ENCODE results near the gene PRR35.
"Not testable (repeated sequence)": the region's sequence is repeated elsewhere in the genome, so short reads cannot be mapped to it uniquely, and the experiment has no call there.

PRR35 gene

DNA sequence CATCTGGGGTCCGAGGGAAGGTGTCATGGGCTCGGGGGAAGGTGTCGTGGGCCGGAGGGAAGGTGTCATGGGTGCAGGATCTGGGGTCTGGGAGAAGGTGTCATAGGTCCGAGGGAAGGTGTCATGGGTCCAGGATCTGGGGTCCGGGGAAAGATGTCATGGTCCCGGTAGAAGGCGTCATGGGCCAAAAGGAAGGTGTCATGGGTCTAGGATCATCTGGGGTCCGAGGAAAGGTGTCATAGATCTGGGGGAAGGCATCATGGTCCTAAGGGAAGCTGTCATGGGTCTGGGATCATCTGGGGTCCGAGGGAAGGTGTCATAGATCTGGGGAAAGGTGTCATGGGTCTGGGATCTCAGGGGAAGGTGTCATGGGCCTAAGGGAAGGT lies 30.6 kb downstream of the PRR35 start:
- FAIRE-seq: no peak
- DNase-seq (ENCODE audit: extremely low spot score, insufficient read length, low read depth): no peak

DNA sequence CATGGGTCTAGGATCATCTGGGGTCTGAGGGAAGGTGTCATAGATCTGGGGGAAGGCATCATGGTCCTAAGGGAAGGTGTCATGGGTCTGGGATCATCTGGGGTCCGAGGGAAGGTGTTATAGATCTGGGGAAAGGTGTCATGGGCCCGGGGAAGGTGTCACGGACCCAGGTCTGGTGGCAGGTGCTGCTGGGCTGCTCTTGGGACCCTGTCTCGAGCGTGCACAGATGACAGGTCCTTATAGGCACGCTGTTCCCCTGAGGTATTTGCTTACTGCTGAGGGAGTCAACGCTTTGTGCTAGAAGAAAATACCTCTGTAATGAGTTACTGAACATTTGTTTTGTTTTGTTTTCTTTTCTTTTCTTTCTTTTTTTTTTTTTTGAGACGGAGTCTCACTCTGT lies 31.0 kb downstream of the PRR35 start:
- DNase-seq (ENCODE audit: extremely low spot score, insufficient read length, low read depth) (no peak), FAIRE-seq (no peak)

DNA sequence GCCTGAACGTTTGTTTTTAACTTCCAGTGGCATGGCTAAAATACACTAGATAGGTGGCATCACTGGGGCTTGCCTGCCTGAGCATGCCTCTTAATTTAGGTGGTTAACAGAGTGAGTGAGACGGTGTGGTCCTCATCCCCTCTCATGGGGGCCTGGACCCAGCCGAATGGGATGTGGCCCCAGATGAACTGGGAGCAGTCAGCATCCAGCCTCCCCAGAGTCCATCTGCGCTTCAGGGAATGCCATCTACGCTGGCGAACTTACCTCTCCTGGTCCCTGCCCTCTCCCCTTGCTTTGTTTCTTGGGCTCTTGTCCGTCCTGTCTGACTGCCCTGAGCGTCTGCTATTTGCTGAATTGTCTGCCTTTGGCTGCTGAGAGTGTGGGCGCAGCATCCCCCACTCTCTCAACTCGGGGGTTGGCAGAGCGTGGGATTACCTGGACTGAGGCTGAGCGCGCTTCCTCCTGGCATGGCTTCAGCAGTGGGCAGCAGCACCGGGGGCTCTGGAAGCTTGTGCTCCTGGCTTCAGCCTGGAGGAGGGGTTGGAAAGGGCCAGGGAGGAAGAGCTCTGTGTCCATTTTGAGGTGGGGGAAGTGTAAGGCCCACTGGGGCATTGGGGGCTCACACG lies 31.8 kb downstream of the PRR35 start:
- FAIRE-seq (no peak), DNase-seq (ENCODE audit: extremely low spot score, insufficient read length, low read depth) (no peak)

DNA sequence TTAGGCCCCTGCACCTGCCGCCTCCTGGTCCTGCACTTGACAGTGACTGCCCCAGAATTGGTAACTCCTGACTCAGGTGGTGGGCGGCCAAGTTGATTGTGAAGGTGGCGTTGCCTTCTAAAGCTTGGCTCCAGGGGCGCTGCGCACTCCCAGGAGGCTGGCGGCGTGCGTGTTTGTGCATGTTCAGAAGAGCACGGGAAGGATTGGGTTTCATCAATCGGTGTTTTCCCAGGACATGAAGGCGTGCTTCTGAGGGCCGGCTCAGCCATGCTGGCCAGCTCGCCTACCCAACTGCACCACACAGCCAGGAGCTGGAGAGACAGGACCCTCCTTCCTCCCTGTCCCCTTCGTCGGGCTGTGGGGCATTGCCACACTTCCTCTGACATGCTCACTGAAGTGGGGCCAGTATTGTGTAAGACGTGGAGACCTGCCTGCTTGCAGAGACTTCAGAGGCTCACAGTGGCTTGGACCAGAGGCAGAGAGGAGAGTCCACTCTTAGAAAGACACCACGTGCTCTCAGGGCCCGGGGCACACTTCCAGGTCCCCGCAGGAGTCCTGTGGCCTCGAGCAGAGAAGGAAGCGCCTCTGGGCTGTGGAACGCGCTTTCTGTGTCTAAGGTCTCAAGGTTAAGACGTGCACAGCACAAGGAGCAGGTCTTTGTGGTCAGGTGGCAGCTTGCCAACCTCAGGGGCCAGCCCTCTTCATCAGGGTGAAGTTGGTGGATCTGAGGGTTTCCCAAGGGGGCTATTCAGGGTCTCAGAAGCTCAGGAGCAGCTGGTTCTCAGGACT lies 32.5 kb downstream of the PRR35 start:
- FAIRE-seq (no peak), DNase-seq (ENCODE audit: extremely low spot score, insufficient read length, low read depth) (no peak)

DNA sequence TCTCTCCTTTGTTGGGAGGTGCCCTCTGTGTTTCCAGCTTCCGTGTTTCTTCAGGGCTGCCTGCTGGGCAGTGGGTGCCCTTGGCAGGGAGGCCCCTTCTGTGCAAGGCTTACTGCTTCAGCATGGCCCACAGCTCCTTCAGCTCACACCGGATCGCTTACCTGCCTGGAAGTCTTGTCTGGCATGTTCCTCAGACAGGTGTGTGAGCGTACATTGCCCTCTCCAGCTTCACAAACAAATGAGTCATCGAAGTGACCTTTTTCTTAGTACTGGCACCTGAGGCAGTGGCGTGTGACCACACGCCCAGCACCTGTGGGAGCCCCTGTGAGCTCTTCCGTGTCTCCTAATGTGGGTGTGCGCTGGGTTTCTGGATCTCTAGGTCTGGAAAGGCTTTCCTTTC lies 33.2 kb downstream of the PRR35 start:
- FAIRE-seq: no peak
- no peak for DNase-seq (ENCODE audit: extremely low spot score, insufficient read length, low read depth)

DNA sequence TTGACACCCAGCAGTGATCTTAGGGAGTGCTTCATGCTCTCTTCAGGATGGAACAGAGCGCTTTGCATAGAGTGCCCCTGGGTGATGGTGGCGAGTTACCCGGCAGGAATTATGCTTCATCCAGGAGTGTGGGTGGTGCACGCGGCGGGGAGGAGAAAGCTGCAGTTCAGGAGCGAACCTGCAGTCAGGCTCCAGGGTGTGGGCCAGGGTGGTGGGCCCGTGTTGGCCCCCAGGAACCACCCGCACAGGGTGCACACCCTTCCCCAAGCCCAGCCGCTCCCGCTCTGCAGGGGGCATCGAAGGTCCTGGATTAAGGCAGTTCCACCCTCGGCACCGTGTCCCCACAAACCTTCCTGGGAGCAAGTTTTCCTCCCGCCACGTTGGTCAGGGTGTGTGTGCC lies 33.6 kb downstream of the PRR35 start:
- no peak for DNase-seq (ENCODE audit: extremely low spot score, insufficient read length, low read depth)
- no peak for FAIRE-seq

DNA sequence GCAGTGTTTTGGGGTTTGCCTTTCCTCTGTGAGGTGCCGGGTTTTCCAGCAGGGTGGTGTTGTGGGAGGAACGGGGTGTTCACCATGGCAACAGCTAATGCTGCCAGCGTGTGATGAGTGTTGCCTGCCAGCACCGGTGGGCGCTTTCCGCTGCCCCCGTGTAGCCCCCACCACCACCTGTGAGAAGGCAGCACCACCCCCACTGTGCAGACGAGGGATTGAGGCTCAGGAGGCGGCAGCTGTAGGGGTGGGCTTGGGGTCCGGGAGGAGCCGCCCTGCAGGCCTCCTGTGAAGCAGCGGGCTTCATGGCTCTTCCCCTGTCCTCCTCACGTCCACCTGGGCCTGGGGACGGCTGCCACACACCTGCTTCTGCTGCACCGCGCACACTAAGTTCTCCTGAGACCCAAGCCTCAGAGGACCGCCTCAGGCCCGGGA lies 34.9 kb downstream of the PRR35 start:
- no peak for DNase-seq (ENCODE audit: extremely low spot score, insufficient read length, low read depth)
- no peak for FAIRE-seq

DNA sequence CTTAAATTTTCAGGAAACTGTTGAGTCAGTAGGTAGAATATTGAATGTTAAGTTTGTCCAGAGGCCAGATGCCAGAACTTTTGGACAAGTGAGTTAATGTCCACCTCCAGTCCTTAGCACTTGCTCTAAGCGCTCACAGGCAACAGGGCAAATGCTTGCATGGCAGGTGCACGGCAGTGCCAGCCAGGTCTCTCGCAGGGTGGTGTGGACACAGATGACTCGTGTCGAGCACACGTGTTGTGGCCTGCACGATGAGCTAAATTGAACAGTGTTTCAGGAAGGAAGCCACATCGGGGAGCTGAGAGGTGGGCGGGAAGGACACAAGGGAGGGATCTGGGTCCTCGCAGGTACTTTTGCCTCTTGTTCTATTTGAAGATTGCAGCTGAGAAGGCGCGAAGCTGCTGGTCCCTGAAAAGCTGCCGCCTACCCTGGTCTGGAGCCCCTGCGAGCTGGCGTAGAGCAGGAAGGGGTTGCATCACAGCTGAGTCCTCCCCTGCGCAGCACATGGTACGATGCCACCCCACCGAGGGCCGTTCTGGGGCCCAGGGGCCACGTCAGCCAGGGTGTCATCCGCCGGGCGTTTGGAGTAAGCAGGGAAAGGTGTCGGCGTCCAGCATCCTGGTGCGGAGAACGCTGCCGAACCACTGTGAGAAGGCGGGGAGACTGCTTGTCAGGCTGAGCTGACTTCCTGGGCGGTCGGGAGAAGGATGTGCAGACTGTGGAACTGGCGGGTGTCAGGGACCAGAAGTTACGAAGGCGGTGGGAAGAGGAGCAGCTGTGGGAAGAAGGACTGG lies 35.9 kb downstream of the PRR35 start:
- no peak for DNase-seq (ENCODE audit: extremely low spot score, insufficient read length, low read depth)
- no peak for FAIRE-seq

DNA sequence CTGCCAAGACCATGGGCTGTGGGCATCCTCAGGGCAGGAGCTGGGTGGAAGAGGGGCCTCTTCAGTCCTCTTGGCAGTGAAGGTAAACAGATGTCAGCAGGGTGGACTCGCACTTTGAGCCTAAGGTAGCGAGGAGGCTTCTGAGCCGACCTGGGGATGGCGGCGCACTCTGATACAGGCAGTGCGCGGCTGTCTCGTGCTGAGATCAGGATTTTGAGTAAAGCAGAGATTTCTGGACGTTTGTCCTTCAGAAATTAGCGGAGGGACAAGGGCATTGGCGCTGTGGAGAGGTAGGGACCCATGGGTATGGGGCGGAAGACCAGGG lies 36.5 kb downstream of the PRR35 start:
- DNase-seq (ENCODE audit: extremely low spot score, insufficient read length, low read depth): no peak
- FAIRE-seq: no peak

DNA sequence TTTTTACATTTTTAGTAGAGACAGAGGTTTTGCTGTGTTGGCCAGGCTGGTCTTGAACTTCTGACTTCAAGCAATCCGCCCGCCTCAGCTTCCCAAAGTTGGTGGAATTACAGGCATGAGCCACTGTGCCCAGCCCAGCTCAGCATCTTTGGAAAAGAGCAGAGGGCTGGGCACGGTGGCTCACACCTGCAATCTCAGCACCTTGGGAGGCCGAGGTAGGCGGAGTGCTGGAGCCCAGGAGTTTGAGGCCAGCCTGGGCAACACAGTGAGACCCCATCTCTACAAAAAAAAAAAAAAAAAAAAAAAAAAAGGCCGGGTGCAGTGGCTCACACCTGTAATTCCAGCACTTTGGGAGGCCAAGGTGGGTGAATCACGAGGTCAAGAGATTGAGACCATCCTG lies 37.5 kb downstream of the PRR35 start:
- not testable (repeated sequence) for FAIRE-seq; DNase-seq (ENCODE audit: extremely low spot score, insufficient read length, low read depth)

DNA sequence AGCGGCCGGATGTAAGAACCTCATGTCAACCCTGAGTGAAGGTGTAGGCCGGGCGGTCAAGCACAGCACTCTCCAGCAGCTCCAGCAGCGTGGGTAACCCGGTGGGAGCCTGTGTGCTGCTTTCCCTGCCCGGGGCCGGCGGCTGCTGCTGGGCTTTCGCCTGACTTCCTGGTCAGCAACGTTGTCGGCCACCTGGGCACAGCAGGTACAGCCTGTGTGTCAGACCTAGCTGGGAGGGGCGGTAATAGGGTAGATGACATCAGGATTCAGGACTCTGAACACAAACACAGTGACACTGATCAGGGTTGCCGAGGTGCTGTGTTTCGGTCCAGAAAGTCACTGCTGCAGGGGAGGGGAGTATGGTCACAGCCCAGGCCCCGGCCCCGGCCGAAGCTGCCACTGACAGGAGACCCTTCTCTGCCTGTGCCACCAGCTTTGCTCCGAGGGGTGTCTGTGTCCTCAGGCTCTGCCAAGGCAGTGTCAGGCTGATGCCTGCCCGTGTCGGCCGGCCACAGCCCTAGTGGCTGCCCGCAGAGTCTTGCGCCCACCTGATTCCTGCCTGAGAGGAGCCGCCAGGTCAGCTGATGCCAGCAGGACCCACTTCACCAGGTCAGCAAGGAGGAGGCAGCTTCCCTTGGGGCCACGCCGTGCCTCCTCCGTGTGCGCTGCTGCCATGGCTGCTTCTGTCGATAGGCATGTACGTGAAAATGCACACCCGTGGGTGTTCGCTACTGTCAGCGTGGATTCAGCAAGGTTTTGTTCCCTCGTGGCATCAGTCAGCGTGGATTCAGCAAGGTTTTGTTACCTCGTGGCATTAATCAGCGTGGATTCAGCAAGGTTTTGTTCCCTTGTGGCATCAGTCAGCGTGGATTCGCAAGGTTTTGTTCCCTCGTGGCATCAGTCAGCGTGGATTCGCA lies 38.9 kb downstream of the PRR35 start:
- FAIRE-seq (no peak), DNase-seq (ENCODE audit: extremely low spot score, insufficient read length, low read depth) (no peak)

DNA sequence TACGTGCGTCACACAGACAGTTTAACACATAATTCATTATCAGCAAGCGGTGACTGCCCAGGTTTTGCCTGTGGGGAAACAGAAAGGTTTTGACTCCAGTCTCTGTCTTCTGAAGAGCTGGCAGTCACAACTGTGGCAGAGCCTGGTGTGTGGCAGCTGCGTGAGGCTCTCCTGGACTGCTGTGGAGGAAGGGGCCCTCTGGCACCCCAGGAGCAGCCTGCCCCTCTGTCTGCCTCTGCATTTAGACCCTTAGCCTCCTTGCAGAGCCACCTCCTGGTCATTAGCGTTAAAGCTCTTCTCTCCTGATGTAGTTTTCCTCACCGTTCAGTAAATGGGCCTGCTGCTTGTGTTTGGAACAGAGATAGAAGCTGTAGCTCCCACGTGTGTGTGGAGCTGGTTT lies 40.6 kb downstream of the PRR35 start:
- DNase-seq (ENCODE audit: extremely low spot score, insufficient read length, low read depth) (no peak), FAIRE-seq (no peak)

DNA sequence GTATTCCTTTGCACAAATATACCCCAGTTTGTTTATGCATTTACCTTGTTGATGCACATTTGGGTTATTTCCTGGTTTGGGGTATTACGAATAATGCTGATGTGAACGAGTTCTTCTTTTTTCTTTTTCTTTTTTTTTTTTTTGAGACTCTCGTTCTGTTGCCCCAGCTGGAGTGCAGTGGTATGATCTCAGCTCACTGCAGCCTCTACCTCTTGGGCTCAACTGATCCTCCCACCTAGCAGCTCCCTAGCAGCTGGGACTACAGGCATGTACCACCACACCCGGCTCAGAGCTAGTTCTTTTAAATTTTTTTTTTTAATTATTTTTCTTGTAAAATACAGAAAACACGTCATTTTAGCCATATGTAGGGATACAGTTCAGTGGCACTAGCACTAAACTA lies 43.7 kb downstream of the PRR35 start:
- FAIRE-seq (no peak), DNase-seq (ENCODE audit: extremely low spot score, insufficient read length, low read depth) (no peak)

DNA sequence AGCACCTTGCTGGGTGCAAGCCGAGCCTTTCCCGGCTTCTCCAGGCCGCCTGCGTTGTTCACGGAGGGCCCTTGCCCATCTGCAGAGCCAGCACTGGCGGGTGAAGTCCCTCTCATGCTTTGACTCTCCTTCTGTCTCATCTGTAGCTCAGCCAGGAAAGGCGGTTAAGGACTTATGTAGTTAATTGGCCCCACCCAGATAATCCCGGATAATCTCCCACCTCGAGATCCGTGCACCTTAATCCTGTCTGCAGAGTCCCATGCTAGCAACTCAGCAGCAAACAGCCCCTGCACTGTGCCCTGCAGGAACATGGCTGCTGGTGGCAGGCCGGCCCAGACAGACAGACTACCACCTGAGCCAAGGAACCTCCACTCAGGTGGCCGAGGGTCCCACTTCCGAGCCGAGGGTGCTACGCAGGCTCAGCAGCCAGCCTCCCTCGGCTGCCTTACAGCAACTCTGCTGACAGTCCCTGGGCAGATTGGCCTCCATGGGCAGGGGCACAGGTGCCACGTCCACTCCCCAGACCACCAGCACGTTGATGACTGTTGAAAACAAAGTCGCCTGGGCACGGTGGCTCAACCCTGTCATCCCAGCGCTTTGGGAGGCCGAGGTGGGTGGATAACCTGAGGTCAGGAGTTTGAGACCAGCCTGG lies 46.6 kb downstream of the PRR35 start:
- FAIRE-seq: no peak
- no peak for DNase-seq (ENCODE audit: extremely low spot score, insufficient read length, low read depth)

DNA sequence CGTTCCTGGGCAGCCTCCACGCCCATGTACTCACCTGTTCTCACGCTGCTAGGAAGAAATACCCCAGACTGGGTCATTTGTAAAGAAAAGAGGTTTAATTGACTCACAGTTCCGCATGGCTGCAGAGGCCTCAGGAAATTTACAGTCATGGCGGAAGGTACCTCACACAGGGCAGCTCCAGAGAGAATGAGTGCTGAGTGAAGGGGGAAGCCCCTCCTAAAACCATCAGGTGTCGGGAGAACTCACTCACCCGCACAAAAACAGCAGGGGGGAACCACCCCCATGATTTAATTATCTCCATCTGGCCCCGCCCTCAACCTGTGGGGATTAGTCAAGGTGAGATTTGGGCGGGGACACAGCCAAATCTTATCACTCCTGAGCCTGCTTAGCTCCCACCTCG lies 47.8 kb downstream of the PRR35 start:
- DNase-seq (ENCODE audit: extremely low spot score, insufficient read length, low read depth) (no peak), FAIRE-seq (no peak)

DNA sequence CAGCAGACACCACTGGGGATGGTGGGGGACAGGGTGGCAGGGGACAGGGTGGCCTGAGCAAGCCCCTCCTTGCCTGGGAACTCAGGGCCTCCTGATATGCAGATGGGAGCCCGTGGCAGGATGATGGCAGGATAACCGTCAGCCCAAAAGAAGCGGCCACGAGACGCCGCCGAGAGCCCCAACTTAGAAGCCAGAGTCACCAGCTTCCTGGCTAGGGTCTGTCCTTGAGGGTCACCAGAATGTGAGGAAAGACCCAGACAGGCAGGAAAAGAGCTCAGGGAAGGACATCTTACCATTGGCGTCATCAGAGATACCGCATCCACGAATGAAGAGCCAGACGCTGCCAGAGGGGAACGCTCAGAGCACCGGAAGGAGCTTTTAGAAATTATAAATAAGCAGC lies 49.1 kb downstream of the PRR35 start:
- DNase-seq (ENCODE audit: extremely low spot score, insufficient read length, low read depth): no peak
- no peak for FAIRE-seq

DNA sequence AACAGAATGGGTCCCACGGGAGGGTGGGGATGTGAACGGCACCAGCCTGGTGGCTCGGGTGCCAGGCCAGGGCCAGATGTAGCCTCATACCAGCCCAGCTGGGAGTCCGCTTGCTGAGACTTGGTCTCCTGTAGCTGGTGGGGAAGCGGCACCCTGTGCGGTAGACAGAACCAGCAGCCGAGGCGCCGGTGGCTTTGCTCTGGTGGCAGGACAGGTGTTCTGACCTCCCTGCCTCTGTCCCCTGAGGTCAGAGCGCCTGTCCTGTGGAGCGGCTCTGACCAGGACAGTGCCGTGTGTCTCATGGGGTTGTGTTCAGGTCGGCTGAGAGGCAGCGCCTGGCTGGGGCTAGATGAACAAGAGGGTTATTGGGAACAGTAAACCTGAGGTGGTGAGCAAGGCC lies 49.8 kb downstream of the PRR35 start:
- FAIRE-seq (no peak), DNase-seq (ENCODE audit: extremely low spot score, insufficient read length, low read depth) (no peak)

DNA sequence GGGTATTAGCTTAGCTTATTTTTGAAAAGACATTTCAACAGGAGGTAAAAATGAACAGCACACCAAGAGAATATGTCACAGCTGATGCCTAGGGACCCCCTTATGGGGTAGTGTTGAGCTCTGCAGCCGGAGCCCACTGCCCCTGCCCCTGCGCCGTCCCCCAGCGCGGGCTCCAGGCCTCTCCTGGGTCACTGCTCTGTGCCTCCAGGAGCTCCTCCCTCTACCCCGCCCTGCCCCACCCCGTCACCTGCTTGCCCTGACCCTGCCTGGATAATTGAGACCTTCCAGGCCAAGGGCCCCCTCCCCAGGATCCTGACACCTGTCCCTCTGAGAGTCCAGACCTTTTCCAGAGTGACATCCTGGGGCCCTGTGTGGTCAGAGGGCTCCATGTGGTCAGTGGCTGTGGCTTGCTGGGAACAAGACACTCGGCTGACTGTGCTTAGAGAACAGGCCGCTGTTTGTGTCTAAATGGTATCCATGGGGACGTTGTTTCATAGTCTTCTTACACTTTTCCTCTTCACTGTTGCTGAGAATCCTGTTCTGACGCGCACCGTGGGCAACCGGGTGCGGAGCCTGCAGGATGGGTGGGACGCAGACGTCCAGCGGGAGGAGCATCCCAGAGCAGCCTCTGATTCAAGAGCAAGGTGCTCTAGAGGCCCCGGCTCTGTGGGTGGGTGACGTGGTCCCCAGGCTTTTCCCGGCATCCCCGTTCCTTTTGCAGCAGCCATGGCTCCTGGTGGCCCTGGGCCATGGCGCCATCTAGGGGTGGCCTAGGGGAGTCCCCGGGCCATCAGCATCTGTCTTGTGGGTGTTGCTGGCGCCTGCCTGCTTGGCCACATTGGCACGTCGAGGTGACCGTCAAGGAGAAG lies 50.6 kb downstream of the PRR35 start:
- DNase-seq (ENCODE audit: extremely low spot score, insufficient read length, low read depth) (peak; percentile 51), FAIRE-seq (peak; percentile 41)

DNA sequence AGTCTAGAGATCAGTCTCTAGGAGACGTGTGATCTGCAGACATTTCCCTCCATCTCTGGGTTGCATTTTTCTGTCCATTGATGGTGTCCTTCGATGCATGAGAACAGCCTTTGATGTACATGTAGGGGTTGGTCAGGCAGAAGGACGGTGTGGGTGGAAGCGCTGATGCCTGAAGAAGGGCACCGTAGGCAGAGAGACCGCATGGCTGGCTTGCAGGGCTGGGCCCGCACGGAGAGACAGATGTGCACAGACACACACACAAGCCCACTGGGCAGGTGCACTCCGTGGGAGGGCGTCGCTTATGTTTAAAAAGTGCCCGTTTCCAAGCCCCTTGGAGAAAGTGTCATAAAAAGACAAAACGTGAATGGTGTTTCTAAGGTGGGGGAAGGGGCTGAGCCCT lies 54.9 kb downstream of the PRR35 start:
- FAIRE-seq (no peak), DNase-seq (ENCODE audit: extremely low spot score, insufficient read length, low read depth) (no peak)
